Measurements from ENCODE around the gene CHADL.

CHADL gene

DNA sequence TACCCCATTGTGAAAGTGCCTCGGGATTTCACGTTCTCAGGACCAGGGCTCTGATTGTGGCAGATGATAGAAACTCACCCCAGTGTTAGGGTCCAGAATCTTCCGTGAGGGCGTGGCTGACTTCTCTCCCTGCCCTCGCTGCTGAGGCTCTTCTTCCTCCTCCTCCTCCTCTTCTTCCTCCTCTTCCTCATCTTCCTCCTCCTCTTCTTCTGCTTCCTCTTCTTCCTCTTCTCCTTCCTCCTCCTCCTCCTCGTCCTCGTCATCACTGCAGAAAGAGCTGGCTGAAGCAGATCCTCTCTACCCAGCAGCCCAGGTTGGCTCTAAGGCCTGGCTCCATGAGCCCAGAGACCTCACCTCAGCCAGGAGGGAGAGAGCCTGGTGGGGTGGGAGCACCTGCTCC lies 13.5 kb upstream of the CHADL start:
- Histone ChIP-seq H3K27me3 (ENCODE audit: insufficient read depth, low read length) (no peaks in the 10 kb centered on the region), H3K27ac (ENCODE audit: low read depth, low read length) (no peak overlapping the region), H3K36me3 (ENCODE audit: insufficient read depth, low read length) (peaks cover 97% of the 10 kb centered on the region), H3K4me1 (ENCODE audit: insufficient read depth, low read length) (no peaks in the 10 kb centered on the region), H3K4me3 (ENCODE audit: low read length) (no peak overlapping the region), H3K9me3 (ENCODE audit: insufficient read depth, low read depth, low read length) (no peaks in the 10 kb centered on the region), H3K9ac (ENCODE audit: low read depth, low read length) (no peak overlapping the region)
- WGBS, result 95% methylated on average over 7 of the region's 7 CpGs

DNA sequence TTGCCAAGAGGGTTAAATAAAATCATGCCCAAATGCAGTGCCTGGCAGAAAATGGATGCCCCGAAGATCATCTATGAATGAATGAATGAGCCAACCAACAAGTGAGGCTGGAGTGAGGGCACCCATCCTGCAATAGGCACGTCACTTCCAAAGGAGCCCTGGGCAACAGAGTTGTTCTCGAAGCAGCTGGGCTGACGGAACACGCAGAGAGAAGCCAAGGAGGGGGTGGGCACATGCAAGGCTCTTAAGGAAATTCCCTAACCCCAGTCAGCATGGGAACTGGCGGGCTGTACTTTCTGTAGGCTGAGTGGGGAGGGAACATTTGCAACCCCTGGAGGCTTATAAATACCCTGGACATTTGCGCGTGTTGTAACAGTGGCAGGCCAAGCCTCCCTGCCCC lies 11.6 kb upstream of the CHADL start:
- Histone ChIP-seq H3K9ac (ENCODE audit: low read depth, low read length) (no peak overlapping the region), H3K36me3 (ENCODE audit: insufficient read depth, low read length) (peaks cover 96% of the 10 kb centered on the region), H3K9me3 (ENCODE audit: insufficient read depth, low read depth, low read length) (no peaks in the 10 kb centered on the region), H3K27ac (ENCODE audit: low read depth, low read length) (no peak overlapping the region), H3K4me3 (ENCODE audit: low read length) (no peak overlapping the region), H3K27me3 (ENCODE audit: insufficient read depth, low read length) (no peaks in the 10 kb centered on the region), H3K4me1 (ENCODE audit: insufficient read depth, low read length) (no peaks in the 10 kb centered on the region)
- WGBS, result 94% methylated on average over 8 of the region's 8 CpGs

DNA sequence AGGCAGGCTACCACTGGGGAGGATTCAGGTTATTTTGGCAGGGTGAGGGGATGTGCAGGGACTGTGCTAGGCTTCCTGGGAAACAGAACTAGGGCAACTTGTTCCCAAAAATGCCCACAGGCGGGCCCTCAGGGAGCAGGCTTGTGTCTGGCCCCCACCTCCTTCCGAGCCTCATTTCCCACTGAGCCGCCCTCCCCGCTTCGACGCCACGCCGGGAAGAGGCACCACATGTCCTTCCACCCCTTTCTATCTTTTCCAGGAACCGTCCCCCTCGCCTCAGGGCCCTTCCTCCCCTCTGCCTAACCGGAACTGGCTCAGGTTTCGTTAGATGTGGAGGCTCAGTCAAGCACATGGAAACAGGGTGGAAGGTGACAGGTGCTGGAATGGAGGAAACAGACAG lies 9.4 kb upstream of the CHADL start:
- no peaks in the 10 kb centered on the region for H3K9me3 ChIP-seq (ENCODE audit: insufficient read depth, low read depth, low read length)
- no peak overlapping the region for H3K9ac ChIP-seq (ENCODE audit: low read depth, low read length)
- peaks cover 93% of the 10 kb centered on the region for H3K36me3 ChIP-seq (ENCODE audit: insufficient read depth, low read length)
- H3K4me1 ChIP-seq (ENCODE audit: insufficient read depth, low read length), result no peaks in the 10 kb centered on the region
- no peak overlapping the region for H3K27ac ChIP-seq (ENCODE audit: low read depth, low read length)
- no peak overlapping the region for H3K4me3 ChIP-seq (ENCODE audit: low read length)
- 97% methylated on average over 12 of the region's 12 CpGs for WGBS
- no peaks in the 10 kb centered on the region for H3K27me3 ChIP-seq (ENCODE audit: insufficient read depth, low read length)

DNA sequence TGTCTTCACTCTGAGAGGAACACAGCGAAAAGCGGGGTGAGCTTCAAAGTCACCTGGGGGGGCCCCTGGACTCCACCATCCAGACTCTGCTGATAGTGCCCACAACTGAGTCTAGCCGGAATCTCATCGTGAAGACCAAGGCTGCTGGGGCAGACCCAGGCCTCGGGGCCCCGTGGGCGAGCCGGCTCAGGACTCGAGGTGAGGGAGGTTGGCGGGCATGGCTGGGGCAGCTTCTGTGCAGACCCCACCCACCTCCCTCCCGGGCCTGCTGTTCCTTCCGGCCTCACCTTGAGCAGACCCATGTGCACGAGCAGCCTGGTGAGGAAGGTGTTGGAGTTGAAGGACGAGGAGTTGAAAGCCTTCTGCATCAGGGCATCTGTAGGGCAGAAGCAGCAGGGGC lies 8.7 kb upstream of the CHADL start:
- H3K27ac ChIP-seq (ENCODE audit: low read depth, low read length), result no peak overlapping the region
- H3K36me3 ChIP-seq (ENCODE audit: insufficient read depth, low read length), result peaks cover 89% of the 10 kb centered on the region
- no peak overlapping the region for H3K9ac ChIP-seq (ENCODE audit: low read depth, low read length)
- 97% methylated on average over 14 of the region's 14 CpGs for WGBS
- H3K4me3 ChIP-seq (ENCODE audit: low read length), result no peak overlapping the region
- H3K27me3 ChIP-seq (ENCODE audit: insufficient read depth, low read length), result no peaks in the 10 kb centered on the region
- H3K9me3 ChIP-seq (ENCODE audit: insufficient read depth, low read depth, low read length), result no peaks in the 10 kb centered on the region
- H3K4me1 ChIP-seq (ENCODE audit: insufficient read depth, low read length), result no peaks in the 10 kb centered on the region

DNA sequence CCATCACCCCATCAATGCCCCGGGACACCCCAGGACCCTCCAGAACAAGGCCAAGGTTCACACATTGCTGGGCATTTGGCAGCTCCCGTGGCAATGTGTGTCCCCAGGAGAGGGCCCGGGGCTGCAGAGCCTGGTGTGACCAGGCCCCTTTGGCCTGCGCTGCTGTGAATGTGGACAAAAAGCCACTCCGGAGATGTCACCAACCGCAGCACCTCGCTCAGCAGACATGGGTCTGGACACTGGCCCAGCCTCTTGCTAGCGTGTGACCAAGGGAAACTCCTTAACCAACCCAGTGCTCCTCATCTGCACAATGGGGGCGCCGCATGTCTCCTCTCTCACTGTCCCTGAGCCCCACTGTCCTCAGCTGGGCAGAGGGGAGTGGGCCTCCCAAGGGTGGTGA lies 8.0 kb upstream of the CHADL start:
- H3K27ac ChIP-seq (ENCODE audit: low read depth, low read length), result no peak overlapping the region
- 97% methylated on average over 10 of the region's 10 CpGs for WGBS
- no peak overlapping the region for H3K4me3 ChIP-seq (ENCODE audit: low read length)
- H3K27me3 ChIP-seq (ENCODE audit: insufficient read depth, low read length), result no peaks in the 10 kb centered on the region
- no peak overlapping the region for H3K9ac ChIP-seq (ENCODE audit: low read depth, low read length)
- H3K4me1 ChIP-seq (ENCODE audit: insufficient read depth, low read length), result no peaks in the 10 kb centered on the region
- no peaks in the 10 kb centered on the region for H3K9me3 ChIP-seq (ENCODE audit: insufficient read depth, low read depth, low read length)
- H3K36me3 ChIP-seq (ENCODE audit: insufficient read depth, low read length), result peaks cover 85% of the 10 kb centered on the region

DNA sequence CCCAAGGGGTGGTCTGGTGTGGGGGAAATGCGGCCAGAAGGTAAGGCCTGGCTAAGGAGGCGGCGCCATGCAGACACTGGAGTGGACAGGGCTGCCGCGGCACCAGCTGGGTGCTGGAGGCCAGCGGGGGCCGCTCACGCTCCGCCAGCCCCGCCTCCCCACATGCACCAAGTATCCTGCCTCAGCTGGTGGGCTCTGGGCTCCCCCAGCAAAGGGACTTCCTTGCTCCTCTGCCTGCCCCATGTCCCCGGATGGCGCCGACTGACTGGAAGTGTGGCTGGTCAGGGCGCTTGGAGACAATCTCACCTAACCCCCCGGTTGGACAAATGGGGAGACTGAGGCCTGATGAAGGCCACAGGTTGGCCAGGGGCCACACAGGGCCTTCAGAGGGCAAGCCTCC lies 7.6 kb upstream of the CHADL start:
- Histone ChIP-seq H3K36me3 (ENCODE audit: insufficient read depth, low read length) (peaks cover 81% of the 10 kb centered on the region), H3K27me3 (ENCODE audit: insufficient read depth, low read length) (no peaks in the 10 kb centered on the region), H3K27ac (ENCODE audit: low read depth, low read length) (no peak overlapping the region), H3K4me1 (ENCODE audit: insufficient read depth, low read length) (no peaks in the 10 kb centered on the region), H3K4me3 (ENCODE audit: low read length) (no peak overlapping the region), H3K9ac (ENCODE audit: low read depth, low read length) (no peak overlapping the region), H3K9me3 (ENCODE audit: insufficient read depth, low read depth, low read length) (no peaks in the 10 kb centered on the region)
- WGBS, result 96% methylated on average over 15 of the region's 15 CpGs

DNA sequence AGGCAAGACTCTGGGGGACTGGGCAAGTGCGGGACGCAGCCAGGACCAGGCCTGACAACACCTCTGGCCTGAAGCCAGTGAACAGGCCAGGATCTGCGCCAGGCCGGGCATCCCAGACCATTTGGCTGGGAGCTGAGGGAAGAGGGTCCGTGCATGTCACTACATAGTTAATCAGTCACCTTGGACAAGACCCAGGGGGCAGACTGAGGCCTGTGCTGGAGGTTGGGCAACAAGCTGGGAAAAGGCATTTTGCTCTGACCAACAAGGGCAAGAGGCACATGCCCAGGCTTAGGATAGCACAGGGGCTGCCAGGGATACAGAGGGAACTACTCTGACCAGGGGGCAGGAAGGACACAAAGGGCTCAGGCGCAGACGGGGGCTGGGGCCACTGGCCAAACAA lies 7.0 kb upstream of the CHADL start:
- Histone ChIP-seq H3K4me1 (ENCODE audit: insufficient read depth, low read length) (no peaks in the 10 kb centered on the region), H3K27ac (ENCODE audit: low read depth, low read length) (no peak overlapping the region), H3K4me3 (ENCODE audit: low read length) (no peak overlapping the region), H3K27me3 (ENCODE audit: insufficient read depth, low read length) (no peaks in the 10 kb centered on the region), H3K9me3 (ENCODE audit: insufficient read depth, low read depth, low read length) (no peaks in the 10 kb centered on the region), H3K9ac (ENCODE audit: low read depth, low read length) (no peak overlapping the region), H3K36me3 (ENCODE audit: insufficient read depth, low read length) (peaks cover 75% of the 10 kb centered on the region)
- 91% methylated on average over 7 of the region's 7 CpGs for WGBS

DNA sequence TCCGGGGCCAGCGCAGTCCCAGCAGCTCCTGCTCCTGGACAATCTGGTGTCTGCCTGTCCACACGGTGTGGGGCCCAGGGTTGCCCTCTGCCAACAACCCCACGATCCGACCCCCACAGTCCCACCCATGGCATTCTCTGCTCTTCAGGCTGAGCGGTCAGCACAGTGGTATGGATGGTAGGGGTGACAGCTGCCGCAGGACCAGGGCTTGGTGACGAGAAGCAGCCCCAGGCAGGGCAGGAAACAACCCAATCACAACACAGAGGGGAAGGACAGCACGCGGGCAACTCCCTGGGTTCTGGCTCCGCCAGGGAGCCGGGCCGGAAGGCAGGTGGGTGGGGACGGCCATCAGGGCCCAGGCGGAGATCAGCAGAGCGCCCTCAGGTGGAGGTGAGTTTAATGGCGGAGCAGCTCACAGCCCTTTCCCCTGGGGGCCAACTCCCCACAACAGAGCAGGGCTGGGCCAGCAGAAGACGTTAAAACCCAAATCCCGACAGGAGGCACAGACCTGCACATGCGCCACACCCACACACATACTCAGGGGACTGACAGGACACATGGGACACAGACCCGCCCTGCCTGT lies 5.3 kb upstream of the CHADL start:
- H3K9ac ChIP-seq (ENCODE audit: low read depth, low read length), result no peak overlapping the region
- WGBS, result 87% methylated on average over 21 of the region's 21 CpGs
- H3K4me1 ChIP-seq (ENCODE audit: insufficient read depth, low read length), result no peaks in the 10 kb centered on the region
- peaks cover 59% of the 10 kb centered on the region for H3K36me3 ChIP-seq (ENCODE audit: insufficient read depth, low read length)
- no peak overlapping the region for H3K4me3 ChIP-seq (ENCODE audit: low read length)
- no peaks in the 10 kb centered on the region for H3K27me3 ChIP-seq (ENCODE audit: insufficient read depth, low read length)
- no peaks in the 10 kb centered on the region for H3K9me3 ChIP-seq (ENCODE audit: insufficient read depth, low read depth, low read length)
- no peak overlapping the region for H3K27ac ChIP-seq (ENCODE audit: low read depth, low read length)

DNA sequence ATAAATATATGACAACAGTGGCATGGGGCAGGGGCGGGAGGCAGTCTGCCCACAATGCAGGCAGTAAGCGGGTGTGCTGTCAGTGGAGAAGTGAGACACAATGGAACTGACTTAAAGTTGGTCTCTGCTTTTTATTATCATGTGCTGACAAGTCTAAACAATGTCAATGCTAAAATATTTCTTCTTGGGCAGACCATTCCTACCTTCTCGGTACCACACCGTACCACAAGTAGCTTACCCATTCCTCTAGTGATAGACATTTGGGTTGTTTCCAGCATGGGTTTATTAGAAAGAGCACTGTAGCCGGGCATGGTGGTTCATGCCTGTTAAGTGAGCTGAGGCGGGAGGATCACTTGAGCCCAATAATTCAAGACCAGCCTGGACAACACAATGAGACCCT lies 2.6 kb upstream of the CHADL start:
- H3K36me3 ChIP-seq (ENCODE audit: insufficient read depth, low read length), result peaks cover 33% of the 10 kb centered on the region

DNA sequence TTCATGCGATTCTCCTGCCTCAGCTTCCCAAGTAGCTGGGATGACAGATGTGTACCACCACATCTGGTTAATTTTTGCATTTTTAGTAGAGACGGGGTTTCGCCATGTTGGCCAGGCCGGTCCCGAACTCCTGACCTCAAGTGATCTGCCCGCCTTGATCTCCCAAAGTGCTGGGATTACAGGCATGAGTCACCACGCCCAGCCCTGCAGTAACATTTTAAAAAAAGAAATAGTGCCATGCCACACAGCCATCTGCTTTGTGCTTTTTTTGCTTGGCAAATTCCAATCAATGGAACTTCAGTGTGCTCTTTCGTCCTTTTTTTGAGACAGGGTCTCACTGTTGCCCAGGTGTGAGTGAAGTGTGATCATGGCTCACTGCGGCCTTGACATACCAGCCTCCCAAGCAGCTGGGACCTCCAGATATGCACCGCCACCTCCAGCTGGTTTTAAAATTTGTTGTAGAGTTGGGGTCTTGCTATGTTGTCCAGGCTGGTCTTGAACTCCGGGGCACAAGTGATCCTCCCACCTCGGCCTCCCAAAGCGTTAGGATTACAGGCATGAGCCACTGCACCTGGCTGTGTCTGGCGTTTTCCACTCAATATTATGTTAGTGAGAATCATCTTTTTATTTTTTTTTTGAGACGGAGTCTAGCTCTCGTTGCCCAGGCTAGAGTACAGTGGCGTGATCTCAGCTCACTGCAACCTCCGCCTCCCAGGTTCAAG lies 1.8 kb upstream of the CHADL start:
- Histone ChIP-seq H3K27ac (ENCODE audit: low read depth, low read length) (no peak overlapping the region), H3K4me3 (ENCODE audit: low read length) (no peak overlapping the region), H3K9ac (ENCODE audit: low read depth, low read length) (no peak overlapping the region), H3K27me3 (ENCODE audit: insufficient read depth, low read length) (no peaks in the 10 kb centered on the region), H3K4me1 (ENCODE audit: insufficient read depth, low read length) (0 out of 2 replicates have a peak, but pooled peaks cover 3% of the 10 kb centered on the region), H3K36me3 (ENCODE audit: insufficient read depth, low read length) (peaks cover 25% of the 10 kb centered on the region), H3K9me3 (ENCODE audit: insufficient read depth, low read depth, low read length) (no peaks in the 10 kb centered on the region)
- WGBS, result 92% methylated on average over 18 of the region's 18 CpGs

More for the DNA sequence above, 2.6 kb upstream of the CHADL start:
- WGBS, result 99% methylated on average over 6 of the region's 6 CpGs
- Histone ChIP-seq H3K9ac (ENCODE audit: low read depth, low read length) (no peak overlapping the region), H3K27me3 (ENCODE audit: insufficient read depth, low read length) (no peaks in the 10 kb centered on the region), H3K4me3 (ENCODE audit: low read length) (no peak overlapping the region), H3K4me1 (ENCODE audit: insufficient read depth, low read length) (0 out of 2 replicates have a peak, but pooled peaks cover under 1% of the 10 kb centered on the region), H3K9me3 (ENCODE audit: insufficient read depth, low read depth, low read length) (no peaks in the 10 kb centered on the region), H3K27ac (ENCODE audit: low read depth, low read length) (no peak overlapping the region)

DNA sequence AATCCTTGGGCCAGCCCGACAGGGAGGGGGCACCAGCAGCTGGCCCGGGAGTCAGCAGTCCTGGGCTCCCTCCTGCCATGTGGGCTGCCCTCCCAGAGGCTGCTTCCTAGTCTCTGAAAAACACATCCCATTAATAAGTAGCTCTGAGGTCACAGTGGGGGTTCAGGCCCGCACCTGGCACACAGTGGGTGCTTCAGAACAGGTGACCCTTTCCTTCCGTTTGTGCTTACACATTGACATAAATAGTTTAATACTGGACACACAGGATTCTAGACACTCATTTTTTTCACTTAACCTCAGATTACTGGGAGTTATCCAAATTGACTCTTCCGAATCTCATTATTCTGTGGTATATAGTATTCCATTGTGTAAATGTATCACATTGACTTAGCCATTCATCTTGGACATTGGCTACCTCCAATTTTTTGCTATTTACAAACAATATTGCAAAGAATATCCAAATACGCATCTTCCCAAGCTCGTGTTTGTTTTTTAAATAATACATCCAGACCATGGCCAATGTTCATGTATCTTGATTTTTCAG lies 474 bp upstream of the CHADL start:
- H3K27ac ChIP-seq (ENCODE audit: low read depth, low read length), result no peak overlapping the region
- peaks cover 3% of the 10 kb centered on the region; the same call in 1 of the 2 replicates for H3K4me1 ChIP-seq (ENCODE audit: insufficient read depth, low read length)
- no peak overlapping the region for H3K4me3 ChIP-seq (ENCODE audit: low read length)
- H3K27me3 ChIP-seq (ENCODE audit: insufficient read depth, low read length), result peaks cover 6% of the 10 kb centered on the region; the same call in 1 of the 2 replicates
- 91% methylated on average over 6 of the region's 7 CpGs for WGBS
- H3K9ac ChIP-seq (ENCODE audit: low read depth, low read length), result no peak overlapping the region
- peaks cover 14% of the 10 kb centered on the region for H3K36me3 ChIP-seq (ENCODE audit: insufficient read depth, low read length)
- no peaks in the 10 kb centered on the region for H3K9me3 ChIP-seq (ENCODE audit: insufficient read depth, low read depth, low read length)

Measured in HUES64 (cell line).